Measurements from ENCODE around the gene KIF4A.

Gene KIF4A

DNA sequence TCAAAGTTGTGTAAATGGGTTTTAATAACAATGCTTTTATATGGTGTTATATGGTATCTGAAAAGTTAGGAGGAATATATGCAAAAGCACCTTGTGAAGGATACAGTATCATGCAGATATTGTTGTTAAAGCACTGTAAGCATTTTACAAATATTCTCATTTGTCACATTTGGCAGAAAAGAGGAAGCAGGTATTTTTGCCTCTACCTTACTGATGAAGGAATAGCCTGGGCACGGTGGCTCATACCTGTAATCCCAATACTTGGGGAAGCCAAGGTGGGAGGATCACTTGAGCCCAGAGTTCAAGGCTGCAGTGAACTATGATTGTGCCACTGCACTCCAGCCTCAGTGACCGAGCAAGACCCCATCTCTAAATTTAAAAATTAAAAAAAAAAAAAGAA lies 121.0 kb downstream of the KIF4A start:
- no peak for DNase-seq

DNA sequence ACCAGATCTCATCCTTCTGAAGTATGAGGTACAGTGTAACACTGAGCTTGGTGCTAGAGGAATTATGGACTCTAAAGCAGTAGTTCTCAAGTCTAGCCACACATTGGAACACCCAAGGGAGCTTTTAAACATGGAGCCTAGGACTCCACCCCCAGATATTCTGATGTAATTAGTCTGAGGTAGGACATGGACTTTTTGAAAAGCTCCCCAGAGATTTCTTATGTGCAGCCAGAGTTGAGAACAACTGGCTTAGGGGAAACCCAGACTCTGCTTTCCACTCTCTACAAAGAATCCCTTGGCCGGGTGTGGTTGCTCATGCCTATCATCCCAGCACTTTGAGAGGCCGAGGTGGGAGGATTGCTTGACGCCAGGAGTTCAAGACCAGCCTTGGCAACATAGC lies 121.6 kb downstream of the KIF4A start:
- no peak for DNase-seq

DNA sequence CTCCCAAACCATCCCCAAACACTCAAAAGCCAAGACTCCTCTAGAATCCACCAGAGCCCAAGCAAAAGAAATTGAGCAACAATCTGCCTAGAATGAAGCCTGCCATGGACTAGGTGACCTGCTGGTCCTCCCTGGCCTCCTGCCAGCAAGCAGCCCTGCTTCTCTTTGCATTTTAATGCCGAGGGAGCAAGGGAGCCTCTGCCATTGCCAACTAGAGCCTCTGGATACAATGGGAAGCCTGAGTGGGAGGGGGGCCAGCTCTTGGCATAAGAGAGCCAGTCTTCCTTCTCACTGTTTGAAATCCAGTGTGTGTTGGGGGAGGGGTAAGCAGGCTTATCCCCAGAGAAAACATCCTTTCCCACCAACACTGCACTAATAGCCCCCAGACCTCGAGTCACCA lies 131.7 kb downstream of the KIF4A start:
- DNase-seq = no peak

DNA sequence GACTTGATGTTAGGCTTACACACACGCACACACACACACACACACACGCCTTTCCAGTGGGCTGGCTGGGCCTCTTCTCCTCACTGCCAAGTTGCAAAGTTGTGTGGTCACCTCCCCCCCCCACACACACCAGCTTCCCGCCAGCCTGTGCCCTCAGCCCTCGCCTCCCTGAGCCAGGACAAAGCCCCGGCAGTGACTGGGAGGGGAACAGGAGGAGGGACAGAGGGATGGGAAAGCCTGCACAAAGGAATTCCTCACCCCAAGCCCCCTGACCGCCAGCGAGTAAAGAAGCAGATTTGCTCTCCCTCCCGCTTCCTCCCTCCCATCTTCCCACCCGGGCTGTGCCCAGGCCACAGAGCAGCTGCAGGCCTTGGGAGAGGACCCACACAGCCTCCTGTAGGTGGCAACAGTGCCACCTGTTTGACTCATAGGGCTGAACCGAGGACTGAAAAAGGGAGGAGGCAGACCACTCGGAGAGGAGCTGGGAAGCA lies 133.0 kb downstream of the KIF4A start, which contains the start of gene GDPD2:
Gene GDPD2, plus strand, starts transcription at position 464 of the 491 bp plus-strand sequence. CDS start 1,671 bp downstream, outside the sequence.
- DNase-seq = no peak

DNA sequence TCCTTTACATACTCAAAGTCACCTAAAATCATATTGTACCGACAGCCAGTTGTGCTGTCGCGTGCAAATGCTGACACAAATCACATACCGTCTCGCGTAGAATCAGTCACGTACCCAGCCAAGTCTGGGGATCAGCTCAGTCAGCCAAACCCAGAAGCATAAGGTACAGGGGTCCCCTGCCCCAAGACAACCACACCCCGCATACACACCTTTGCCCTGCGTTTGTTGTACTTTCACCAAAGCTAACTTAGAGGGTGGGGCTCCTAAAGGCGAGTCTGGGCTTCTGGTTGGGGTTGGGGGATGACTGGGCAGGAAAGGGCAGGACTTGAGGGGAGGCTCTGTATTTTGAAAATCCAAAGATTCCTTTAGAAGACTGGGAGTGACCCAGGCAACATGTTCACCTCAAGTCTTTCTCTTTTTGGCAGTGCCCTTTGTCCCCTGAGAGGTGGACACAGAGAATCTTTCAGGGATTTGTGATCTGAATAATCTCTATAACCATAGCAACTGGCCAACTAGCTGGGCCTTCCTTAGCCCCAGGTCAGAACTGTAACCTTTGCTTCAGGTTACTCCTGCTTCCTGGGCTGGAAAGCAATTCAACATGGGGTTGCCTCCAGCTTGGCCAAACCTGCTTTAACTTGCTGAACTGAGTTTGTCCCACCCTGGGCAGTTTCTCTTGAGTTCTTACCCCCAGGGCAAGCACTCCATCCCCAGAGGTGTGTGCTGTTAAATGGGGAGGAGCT lies 134.2 kb downstream of the KIF4A start:
- no peak for DNase-seq

DNA sequence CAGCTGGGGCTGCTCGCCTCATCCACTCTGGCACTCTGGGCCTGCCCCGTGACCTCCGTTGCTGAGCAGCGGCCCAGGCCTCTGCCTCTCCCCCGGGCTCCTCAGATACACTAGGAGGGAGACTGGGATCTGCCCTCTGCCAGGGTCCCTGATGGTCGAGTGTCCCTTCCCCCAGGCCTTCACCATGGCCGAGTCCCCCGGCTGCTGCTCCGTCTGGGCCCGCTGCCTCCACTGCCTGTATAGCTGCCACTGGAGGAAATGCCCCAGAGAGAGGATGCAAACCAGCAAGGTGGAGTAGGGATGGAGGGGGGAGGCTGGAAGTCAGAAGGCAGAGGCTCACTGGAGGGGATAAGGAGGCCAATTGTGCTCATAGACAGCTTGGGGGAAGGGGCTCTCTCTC lies 134.9 kb downstream of the KIF4A start:
- DNase-seq = no peak

DNA sequence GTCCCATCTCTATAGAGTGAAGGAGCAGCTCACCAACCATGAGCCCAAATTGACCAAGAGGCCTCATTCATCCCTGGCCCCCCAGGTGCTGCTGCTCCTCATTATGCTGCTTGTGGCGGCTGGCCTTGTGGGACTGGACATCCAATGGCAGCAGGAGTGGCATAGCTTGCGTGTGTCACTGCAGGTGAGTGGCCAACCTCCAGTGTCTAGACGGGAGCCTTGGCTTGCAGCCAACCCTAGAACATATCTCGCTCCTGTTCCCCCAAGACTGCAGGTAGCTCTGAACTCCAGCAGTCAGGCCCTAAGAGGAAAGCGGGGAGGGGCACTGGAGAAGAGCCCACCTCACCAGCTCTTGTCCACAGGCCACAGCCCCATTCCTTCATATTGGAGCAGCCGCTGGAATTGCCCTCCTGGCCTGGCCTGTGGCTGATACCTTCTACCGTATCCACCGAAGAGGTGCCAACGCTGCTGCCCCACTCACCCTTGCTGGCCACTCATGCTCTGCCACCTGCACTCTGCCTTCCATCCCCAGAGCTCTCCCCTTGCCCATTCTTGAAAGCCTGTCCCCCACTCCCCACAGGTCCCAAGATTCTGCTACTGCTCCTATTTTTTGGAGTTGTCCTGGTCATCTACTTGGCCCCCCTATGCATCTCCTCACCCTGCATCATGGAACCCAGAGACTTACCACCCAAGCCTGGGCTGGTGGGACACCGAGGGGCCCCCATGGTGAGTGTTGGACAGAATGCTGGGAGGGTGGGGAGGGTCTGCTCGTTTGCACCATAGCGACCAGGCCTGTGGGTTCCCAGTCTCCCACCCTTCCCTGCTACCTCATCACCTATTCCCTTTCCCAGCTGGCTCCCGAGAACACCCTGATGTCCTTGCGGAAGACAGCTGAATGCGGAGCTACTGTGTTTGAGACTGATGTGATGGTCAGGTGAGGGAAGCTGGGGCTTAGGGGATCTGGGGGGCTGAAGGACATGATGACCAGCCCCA lies 136.7 kb downstream of the KIF4A start:
- DNase-seq = no peak

DNA sequence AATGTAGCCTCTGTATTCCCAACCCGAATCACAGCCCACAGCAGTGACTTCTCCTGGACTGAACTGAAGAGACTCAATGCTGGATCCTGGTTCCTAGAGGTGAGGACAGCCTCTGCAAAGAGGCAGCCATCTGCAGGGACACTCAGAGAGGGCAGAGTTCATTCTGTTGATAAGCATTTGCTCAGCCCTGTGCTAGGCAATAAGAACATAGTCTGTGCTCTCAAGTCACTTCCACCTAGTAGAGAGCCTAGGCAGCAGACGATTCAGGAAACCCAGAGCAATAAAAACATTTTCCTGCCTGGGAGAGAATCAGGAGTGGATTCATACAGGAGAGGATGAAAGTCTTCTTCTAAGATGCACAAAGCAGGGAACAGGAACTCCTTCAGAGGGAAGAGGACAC lies 137.5 kb downstream of the KIF4A start:
- DNase-seq = no peak

DNA sequence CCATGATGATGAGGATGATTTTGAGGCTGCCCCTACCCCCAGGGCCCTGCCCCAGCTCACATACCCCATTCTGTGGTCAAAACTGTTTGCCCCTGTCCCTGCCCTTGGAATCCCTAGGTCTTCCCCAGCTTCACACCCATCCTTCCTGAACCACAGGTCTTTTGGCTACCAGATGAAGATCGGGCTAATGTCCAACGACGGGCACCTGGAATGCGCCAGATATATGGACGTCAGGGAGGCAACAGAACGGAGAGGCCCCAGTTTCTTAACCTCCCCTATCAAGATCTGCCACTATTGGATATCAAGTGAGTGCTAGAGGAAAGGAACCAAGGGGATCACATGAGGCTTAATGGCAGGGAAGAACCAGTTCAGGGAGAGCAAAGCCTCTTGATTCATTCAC lies 139.9 kb downstream of the KIF4A start:
- DNase-seq = no peak

DNA sequence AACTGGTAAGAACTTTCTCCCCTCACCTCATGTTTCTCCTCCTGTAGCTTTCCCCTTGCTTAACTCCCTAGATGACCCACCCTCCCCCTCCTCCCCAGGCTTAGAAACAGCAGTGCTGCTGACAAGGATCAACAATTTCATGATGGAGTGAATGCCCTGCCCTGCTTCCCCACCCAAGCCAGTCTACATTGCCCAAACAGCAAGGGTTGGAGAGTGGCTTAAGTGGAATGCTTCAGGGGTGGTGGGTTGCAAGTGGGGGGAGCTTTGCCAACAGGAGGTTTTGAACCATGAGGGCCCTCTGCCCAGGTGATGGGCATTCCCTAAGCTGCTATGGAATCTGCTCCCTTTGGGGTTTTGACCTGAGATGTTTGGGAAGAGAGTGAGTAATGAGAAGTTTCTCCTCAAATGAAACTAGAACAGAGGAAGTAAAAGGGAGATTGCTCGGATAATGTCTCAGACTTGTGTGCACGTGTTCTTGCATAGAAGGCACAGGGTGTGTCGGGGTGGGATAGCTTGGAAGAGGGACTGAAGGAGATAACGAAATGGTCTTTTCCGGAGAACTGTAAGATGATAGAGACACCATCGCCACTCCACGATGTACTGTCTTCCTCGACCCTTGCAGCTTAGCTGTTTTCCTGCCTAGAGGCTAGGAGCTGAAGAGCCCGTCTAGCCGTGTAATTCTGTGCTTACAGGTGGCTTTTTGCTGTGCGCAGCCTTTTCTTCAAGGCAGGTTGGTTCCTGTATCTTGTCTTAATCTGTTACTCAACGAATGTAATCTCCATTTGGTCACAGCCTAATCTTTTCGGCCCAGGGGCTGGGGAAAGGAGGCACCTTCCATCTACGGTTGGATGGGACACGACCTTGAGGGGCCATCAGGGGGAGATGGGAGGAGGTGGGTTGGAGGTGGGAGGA lies 143.3 kb downstream of the KIF4A start:
- no peak for DNase-seq

DNA sequence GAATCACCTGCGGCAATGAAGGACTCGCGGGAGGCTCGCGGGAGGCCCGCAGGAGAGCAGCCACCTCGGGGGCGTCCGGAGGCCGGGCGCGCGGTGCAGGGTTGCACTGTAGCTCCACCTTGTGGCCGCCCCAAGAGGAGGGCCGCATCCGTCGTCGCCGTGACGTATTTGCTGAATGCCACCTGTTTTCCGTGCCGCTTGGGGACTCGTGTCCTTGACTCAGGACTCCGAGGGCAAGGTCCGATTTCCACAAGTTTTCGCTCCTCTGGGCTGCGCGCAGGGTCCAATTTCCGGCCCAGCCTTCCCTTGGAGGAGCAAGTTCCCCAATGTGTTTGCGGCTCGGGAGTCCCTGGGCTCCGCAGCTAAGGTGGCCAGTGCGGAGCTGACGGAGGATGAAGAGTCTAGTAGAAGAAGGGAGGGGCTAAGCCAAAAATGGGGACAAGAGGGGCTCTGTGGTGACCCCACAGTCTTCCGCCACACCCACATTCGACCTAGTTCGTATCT lies 144.0 kb downstream of the KIF4A start:
- peak; percentile 81 for DNase-seq

DNA sequence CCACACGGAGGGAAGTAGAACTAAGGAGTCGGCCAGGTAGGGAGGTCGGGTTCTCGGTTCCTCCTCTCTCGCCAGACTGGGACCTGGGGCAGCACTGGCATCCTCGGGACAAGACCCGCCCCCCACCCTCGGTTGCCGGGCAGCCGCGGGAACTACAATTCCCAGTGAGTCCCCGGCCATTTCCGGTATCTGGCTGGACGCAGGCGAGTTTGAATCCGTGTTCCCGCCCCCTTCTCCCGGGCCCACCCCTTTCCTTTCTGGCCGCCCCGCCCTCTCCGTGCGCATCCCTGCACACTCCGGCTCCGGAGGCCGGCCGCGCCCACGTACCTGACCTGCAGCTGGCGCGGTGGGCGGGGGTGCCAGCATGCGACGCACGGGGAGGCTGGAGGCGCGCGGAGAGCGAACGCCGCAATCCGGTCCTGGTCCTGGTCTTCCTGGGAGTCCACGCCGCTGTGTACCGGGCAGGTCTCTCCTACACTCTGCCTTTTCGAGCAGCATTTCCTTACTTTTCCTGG lies 144.5 kb downstream of the KIF4A start:
- peak; percentile 79 for DNase-seq

DNA sequence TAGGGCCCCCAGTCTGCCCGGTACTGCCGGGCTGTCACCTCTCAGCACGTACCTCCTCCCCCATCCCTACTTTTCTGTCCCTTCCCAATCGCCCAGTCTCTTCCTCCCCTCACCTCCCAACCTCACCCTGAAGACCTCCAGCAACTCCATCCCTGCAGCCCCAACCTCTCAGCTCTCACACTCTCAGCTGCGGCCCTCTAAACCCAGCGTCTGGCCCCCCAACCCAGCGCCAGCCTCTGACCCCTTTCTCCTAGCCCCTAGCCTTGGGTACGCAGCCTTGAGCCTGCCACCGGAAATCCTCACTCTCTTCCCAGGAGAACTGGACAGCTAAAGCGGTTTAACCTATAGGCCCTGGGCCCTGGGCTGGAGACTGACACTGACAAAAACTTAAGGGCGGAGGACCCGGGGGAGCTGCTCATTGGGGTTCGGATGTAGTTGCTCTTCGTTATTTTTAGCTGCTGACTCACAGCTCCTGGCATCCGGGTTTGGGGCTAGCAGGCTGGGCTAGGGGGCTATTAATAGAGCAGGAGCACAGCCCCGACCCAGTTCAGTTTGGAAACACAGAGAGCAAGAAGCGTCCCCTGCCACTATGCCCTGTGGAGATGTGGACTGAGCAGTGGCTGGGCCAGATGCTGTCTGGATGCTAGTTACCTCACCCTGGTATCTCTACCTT lies 145.1 kb downstream of the KIF4A start:
- peak; percentile 31 for DNase-seq

DNA sequence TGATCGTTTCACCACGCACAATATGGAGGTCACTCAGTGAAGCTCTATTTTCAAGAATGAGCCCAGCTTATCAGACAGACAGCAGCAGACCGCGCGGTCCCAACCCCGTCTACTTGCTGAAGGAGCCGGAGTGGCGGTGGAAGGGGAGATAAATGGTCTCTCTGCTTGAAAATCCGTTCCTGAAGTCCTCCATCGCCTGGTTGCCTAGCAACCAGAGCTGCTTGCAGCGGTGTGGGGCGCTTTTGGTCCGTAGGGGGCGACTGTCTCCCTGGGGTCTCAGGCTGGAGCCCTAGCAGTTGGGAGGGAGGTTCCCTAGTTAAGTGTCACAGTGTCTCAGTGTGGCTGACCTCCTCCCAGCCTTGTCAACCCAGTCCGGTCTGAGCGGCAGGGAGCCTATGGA lies 146.4 kb downstream of the KIF4A start:
- no peak for DNase-seq

DNA sequence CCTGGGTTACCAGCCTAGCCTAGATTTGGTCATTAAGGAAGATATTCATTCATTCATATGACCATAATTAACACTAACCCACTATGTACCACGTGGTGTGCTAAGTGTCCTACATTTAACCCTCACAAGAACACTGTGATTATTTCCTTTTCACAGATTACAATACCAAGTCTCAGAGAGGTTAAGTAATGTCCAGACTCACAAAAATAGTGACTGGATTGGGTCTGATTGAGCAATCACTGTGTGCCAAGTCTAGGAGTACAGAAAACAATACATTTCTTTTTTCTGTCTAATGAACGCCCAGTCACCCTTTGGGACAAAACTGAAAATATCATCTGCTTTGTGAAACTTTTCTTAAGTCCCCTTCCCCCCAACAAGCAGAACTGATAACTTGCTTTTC lies 147.1 kb downstream of the KIF4A start:
- DNase-seq = no peak

DNA sequence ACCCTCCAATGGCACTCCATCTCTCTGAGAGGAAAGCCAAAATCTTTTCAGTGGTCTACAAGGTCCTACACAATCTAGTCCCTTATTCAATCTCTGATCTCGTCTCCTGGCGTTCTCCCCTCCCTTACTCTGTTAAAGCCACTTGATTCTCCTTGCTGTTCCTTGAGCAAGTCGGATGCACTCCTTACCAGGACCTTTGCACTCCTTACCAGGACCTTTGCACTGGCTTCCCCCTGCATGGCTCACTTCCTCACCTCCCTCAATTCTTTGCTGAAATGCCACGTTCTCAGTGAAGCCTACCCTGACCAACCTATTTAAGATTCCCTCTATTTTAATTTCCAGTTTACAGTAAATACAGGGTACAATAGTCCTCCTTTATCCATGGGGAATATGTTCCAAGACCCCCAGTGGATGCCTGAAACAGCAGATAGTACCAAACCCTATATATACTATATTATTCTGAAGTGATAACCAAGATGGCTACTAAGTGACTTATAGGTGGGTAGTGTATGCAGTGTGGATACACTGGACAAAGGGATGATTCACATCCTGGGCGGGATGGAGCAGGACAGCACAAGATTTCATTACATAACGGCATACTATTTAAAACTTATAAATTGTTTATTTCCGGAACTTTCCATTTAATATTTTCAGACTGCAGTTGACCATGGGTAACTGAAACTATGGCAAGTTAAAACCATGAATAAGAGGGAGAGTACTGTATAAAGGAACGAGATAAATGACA lies 148.2 kb downstream of the KIF4A start:
- no peak for DNase-seq

DNA sequence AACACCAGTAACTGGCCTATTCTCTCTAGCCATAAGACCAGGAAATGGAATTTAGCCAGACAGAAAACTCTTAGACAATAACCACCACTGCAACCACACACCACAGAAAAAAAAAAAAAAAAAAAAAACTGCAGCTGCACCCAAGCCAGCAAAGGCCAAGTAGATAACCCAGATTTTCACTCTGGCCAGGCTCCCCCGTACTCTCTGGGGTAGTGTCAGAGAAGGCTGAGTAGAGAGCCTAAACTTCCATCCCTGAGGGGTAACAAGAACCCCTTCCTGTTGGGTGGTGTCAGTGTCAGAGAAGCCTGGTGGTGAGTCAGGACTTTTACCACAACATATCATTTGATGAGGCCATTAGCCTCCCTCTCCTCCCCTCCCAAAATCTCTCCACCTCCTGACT lies 149.1 kb downstream of the KIF4A start:
- DNase-seq = no peak

DNA sequence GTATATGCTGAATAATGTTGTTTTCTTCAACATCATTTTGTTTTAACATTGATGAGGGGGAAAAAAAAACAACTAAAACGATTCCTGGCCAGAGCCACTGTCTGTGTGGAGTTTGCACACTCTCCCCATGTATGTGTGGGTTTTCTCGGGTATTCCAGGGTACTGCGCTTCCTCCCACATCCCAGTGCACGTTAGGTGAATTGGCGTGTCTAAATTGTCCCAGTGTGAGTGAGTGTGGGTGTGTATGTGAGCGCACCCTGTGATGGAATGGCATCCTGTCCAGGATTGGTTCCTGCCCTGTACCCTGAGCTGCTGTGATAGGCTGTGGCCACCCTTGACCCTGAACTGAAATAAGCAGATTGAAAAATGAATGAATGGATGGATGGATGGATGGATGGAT lies 152.3 kb downstream of the KIF4A start:
- DNase-seq = no peak

DNA sequence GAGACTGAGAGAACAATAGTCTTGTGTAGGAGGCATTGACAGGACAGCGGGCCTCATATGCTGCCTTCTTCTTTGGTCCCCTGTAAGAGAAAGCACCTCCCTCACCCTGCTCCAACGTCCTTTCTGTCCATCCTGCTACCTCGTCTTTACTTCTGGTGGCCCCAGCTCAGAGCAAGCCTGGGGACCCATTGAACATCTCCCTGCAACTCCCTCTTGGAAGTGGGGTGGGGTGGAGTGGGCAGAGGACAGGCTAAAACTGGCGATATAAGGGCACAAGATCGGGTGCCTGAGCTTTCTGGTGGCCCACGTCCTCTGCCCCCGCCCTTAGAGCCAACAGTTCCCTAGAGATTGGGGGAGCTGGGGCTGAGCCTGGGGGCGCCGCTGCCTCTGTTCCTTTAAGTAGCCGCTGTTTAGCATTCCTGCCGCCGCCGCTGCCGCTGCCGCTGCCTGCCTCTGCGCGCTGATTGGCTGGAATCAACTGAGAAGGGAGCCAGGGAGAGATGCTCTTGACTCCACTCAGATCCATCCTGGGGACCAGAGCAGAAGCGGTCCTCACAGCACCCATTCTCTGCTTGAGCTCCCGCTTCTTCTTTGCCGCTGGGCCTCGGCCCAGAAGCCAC lies 154.5 kb downstream of the KIF4A start, which contains the start of gene DLG3:
Gene DLG3, plus strand, starts transcription at position 510 of the 620 bp plus-strand sequence. CDS start 367 bp downstream, outside the sequence.
- peak; percentile 39 for DNase-seq
